Measurements from ENCODE around the gene DHX15. TPM values are rescaled to one million over a fixed set of nuclear protein-coding genes. Genes with fewer than 3 reads are reported as not detected.

DHX15 gene
- total RNA-seq, 1 donor from 2014 or later, result 206 TPM

GRCh38 chr4:24533364-24533763, 51.0 kb downstream of the DHX15 start:
- H3K4me3 Mint-ChIP-seq (ENCODE audit: low read depth), result no peak overlapping the region
- H3K27ac Mint-ChIP-seq, result no peak overlapping the region
- DNase-seq (ENCODE audit: low spot score, unreplicated experiment), result no peak
- TF ChIP-seq CTCF (IDR thresholded peaks at IDR 0.05; ENCODE audit: unreplicated experiment), result no peak
- no peaks in the 10 kb centered on the region for H3K27me3 Mint-ChIP-seq
- no peaks in the 10 kb centered on the region for H3K4me1 Mint-ChIP-seq (ENCODE audit: low read depth)
- H3K36me3 Mint-ChIP-seq (ENCODE audit: insufficient read depth), result peaks cover 22% of the 10 kb centered on the region
- H3K9me3 Mint-ChIP-seq (ENCODE audit: low read depth), result no peaks in the 10 kb centered on the region

- no peak for TF ChIP-seq CTCF (IDR thresholded peaks at IDR 0.05; ENCODE audit: unreplicated experiment)
- Mint-ChIP-seq H3K27ac (no peak overlapping the region), H3K36me3 (ENCODE audit: insufficient read depth) (peaks cover 27% of the 10 kb centered on the region), H3K27me3 (no peaks in the 10 kb centered on the region), H3K4me1 (ENCODE audit: low read depth) (no peaks in the 10 kb centered on the region), H3K9me3 (ENCODE audit: low read depth) (no peaks in the 10 kb centered on the region), H3K4me3 (ENCODE audit: low read depth) (no peak overlapping the region)
- no peak for DNase-seq (ENCODE audit: low spot score, unreplicated experiment)
Observed at GRCh38 chr4:24529555-24529954, 54.8 kb downstream of the DHX15 start.

- no peak for DNase-seq (ENCODE audit: low spot score, unreplicated experiment)
- TF ChIP-seq CTCF (IDR thresholded peaks at IDR 0.05; ENCODE audit: unreplicated experiment), result no peak
- H3K27ac Mint-ChIP-seq, result no peak overlapping the region
- H3K4me3 Mint-ChIP-seq (ENCODE audit: low read depth), result no peak overlapping the region
- H3K4me1 Mint-ChIP-seq (ENCODE audit: low read depth), result peaks cover 5% of the 10 kb centered on the region
- no peaks in the 10 kb centered on the region for H3K9me3 Mint-ChIP-seq (ENCODE audit: low read depth)
- H3K36me3 Mint-ChIP-seq (ENCODE audit: insufficient read depth), result peaks cover 38% of the 10 kb centered on the region
- H3K27me3 Mint-ChIP-seq, result no peaks in the 10 kb centered on the region
Observed at GRCh38 chr4:24527371-24527770, 57.0 kb downstream of the DHX15 start.

- no peak for TF ChIP-seq CTCF (IDR thresholded peaks at IDR 0.05; ENCODE audit: unreplicated experiment)
- DNase-seq (ENCODE audit: low spot score, unreplicated experiment), result no peak
- peaks cover 23% of the 10 kb centered on the region for H3K4me1 Mint-ChIP-seq (ENCODE audit: low read depth)
- peak overlapping the region; percentile 22 for H3K27ac Mint-ChIP-seq
- no peak overlapping the region for H3K4me3 Mint-ChIP-seq (ENCODE audit: low read depth)
- H3K27me3 Mint-ChIP-seq, result no peaks in the 10 kb centered on the region
- peaks cover 32% of the 10 kb centered on the region for H3K36me3 Mint-ChIP-seq (ENCODE audit: insufficient read depth)
- no peaks in the 10 kb centered on the region for H3K9me3 Mint-ChIP-seq (ENCODE audit: low read depth)
Observed at GRCh38 chr4:24521544-24521943, 62.8 kb downstream of the DHX15 start.

- peak overlapping the region; percentile 66 for H3K27ac Mint-ChIP-seq
- no peaks in the 10 kb centered on the region for H3K9me3 Mint-ChIP-seq (ENCODE audit: low read depth)
- no peak overlapping the region for H3K4me3 Mint-ChIP-seq (ENCODE audit: low read depth)
- TF ChIP-seq CTCF (IDR thresholded peaks at IDR 0.05; ENCODE audit: unreplicated experiment), result no peak
- peaks cover 24% of the 10 kb centered on the region for H3K4me1 Mint-ChIP-seq (ENCODE audit: low read depth)
- no peaks in the 10 kb centered on the region for H3K27me3 Mint-ChIP-seq
- DNase-seq (ENCODE audit: low spot score, unreplicated experiment), result no peak
- H3K36me3 Mint-ChIP-seq (ENCODE audit: insufficient read depth), result peaks cover 31% of the 10 kb centered on the region
Observed at GRCh38 chr4:24519649-24520048, 64.7 kb downstream of the DHX15 start.
